Activated CD8-positive, alpha-beta memory T cell treated with anti-CD3 and anti-CD28 coated beads for 36 hours (primary cell): Measurements from ENCODE around the gene RBAK. TPM values are rescaled to one million over a fixed set of nuclear protein-coding genes. Genes with fewer than 3 reads are reported as not detected.

Source experiments
- CTCF ChIA-PET: fragments of 350-600 bp; sonication (Branson Sonifier 250); formaldehyde crosslinking; loops from one replicate; lab custom pipeline; 2021; ENCODE audit warnings: antibody characterized with exemption; lab: Charles Lee
- POLR2A ChIA-PET: fragments of 350-600 bp; sonication (Branson Sonifier 250); formaldehyde crosslinking; loops from one replicate; lab custom pipeline; 2021; ENCODE audit warnings: antibody characterized with exemption; lab: Charles Lee
- total RNA-seq, 2 experiments: library from RNA; stranded (reverse); gene quantifications; one replicate each; pipeline ENCODE4 v1.2.3, GENCODE V29; 2021

RBAK gene
- total RNA-seq, 2 experiments from 2014 or later, result 10.2 to 10.3 TPM

DNA sequence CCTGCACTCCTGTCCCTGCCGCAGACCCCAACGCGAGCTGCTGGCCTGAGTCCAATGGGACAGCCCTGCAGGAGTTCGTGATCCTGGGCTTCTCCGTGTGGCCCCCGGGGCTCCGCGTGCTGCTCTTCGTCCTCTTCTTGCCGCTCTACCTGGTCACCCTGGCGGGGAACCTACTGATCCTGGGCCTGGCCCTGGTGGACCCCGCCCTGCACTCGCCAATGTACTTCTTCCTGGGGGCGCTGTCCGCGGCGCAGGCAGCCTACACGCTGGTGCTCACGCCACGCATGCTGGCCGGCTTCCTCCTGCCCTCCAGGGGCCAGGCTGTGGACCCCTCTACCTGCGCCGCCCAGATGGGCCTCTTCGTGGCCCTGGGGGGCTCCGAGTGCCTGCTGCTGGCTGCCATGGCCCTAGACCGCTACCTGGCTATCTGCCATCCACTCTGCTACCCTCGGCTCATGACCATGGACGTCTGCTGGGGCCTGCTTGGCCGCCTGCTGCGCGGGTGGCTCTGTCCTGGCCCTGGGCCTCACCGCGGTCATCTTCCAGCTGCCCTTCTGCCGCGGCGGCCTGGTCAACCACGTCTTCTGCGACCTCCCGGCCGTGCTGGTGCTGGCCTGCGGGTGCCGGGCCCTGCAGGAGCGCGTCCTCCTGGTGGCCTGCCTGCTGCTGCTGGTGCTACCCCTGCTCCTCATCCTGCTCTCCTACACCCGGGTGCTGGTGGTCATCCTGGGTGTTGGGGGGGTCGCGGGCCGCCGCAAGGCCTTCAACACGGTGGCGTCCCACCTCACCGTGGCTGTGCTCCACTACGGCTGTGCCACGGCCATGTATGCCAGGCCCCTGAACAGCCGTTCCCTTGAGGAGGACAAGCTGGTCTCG is 71.7 kb downstream of the RBAK start:
- ChIA-PET POLR2A (no interaction called here), CTCF (no interaction called here)

Other genes starting within 250 kb of the RBAK start
- not detected for gene PAPOLB, start 183.8 kb upstream of the RBAK start, total RNA-seq
- gene RADIL, start 162.1 kb upstream of the RBAK start, total RNA-seq, result under 1 TPM; 0.17 to 0.29 TPM
- not detected for gene MMD2, start 86.7 kb upstream of the RBAK start, total RNA-seq
- 10 to 100 TPM; 49.9 to 54.0 TPM for gene WIPI2, start 144.4 kb downstream of the RBAK start, total RNA-seq
- under 1 TPM; 0.17 to 0.25 TPM for gene SLC29A4, start 237.1 kb downstream of the RBAK start, total RNA-seq